Glomerular visceral epithelial cell (primary cell): Measurements from ENCODE around the gene ZBTB4.
"Not testable (repeated sequence)": the region's sequence is repeated elsewhere in the genome, so short reads cannot be mapped to it uniquely, and the experiment has no call there.

Experiments used
- DNase-seq: peaks from one replicate; pipeline ENCODE4 v3.0.0-alpha.2; 2016; ENCODE audit errors: extremely low spot score

Gene ZBTB4

DNA sequence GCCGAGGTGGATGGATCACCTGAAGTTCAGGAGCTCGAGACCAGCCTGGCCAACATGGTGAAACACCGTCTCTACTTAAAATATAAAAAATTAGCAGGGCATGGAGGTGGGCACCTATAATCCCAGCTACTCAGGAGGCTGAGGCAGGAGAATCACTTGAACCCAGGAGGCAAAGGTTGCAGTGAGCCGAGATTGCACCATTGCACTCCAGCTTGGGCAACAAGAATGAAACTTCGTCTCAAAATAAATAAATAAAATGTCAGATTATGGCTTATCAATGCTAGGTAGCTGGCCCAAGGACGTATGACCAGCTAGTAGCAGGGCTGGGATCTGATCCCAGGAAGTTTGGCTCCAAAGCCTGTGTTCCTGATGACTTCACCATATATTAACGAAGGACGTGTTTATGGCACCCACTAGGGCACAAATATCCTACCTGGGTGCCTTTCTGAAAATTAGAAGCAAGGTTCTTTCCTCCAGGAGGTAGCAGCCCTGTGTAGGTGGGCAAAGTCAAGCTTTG lies 8.9 kb downstream of the ZBTB4 start:
- DNase-seq, result not testable (repeated sequence)

DNA sequence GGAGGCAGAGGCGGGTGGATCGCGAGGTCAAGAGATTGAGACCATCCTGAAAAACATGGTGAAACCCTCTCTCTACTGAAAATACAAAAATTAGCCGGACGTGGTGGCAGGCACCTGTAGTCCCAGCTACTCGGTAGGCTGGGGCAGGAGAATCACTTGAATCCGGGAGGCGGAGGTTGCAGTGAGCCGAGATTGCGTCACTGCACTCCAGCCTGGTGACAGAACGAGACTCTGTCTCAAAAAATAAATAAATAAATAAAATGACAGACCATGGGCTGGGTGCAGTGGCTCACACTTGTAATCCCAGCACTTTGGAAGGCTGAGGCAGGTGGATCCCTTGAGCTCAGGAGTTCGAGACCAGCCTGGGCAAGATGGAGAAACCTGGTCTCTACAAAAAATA lies 9.6 kb downstream of the ZBTB4 start:
- not testable (repeated sequence) for DNase-seq

GRCh38 chr17:7468804-7469389 lies 10.5 kb downstream of the ZBTB4 start:
- no peak for DNase-seq

- DNase-seq, result no peak
Observed at GRCh38 chr17:7468290-7468689, 11.1 kb downstream of the ZBTB4 start.

DNA sequence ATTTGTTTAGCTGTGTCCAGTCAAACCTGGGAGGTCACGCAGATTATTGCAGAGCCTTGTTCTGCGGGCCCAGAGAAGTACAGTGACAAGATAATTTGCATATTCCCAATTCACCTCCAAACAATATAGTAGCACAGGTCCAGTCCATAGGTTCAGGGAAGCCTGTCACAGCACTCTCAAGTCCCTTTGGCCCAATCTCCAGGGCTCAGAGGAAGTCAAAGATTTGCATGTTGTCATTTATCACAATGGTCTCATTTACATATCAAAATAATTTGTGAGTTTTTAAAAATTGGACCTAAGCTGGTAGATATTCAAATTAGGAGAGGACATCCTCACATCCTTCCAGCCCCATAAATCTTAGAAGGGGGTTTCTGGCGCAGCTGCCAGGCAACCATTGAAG lies 11.9 kb downstream of the ZBTB4 start:
- DNase-seq, result no peak

- peak; percentile 56 for DNase-seq
Observed at GRCh38 chr17:7466639-7467341, 12.6 kb downstream of the ZBTB4 start.

DNA sequence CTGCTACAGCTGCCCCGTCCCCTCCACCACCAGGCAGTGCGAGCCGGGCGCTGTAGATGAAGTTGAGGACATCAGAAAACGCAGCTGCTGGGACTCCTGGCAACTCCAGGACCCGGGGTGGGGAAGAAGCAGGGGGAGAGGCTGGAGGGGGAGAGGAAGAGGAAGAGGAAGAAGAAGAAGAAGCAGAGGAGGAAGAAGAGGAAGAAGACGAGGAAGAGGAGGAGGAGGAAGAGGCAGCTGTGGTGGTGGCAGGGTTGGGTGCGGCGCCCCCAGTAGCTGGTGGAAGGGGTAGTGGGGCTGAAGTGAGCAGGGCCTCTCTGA lies 13.2 kb downstream of the ZBTB4 start:
- no peak for DNase-seq

- DNase-seq, result no peak
Observed at GRCh38 chr17:7465597-7466275, 13.7 kb downstream of the ZBTB4 start.

- no peak for DNase-seq
Observed at GRCh38 chr17:7464081-7464480, 15.3 kb downstream of the ZBTB4 start.

GRCh38 chr17:7463372-7463846 lies 16.0 kb downstream of the ZBTB4 start:
- DNase-seq, result no peak

DNA sequence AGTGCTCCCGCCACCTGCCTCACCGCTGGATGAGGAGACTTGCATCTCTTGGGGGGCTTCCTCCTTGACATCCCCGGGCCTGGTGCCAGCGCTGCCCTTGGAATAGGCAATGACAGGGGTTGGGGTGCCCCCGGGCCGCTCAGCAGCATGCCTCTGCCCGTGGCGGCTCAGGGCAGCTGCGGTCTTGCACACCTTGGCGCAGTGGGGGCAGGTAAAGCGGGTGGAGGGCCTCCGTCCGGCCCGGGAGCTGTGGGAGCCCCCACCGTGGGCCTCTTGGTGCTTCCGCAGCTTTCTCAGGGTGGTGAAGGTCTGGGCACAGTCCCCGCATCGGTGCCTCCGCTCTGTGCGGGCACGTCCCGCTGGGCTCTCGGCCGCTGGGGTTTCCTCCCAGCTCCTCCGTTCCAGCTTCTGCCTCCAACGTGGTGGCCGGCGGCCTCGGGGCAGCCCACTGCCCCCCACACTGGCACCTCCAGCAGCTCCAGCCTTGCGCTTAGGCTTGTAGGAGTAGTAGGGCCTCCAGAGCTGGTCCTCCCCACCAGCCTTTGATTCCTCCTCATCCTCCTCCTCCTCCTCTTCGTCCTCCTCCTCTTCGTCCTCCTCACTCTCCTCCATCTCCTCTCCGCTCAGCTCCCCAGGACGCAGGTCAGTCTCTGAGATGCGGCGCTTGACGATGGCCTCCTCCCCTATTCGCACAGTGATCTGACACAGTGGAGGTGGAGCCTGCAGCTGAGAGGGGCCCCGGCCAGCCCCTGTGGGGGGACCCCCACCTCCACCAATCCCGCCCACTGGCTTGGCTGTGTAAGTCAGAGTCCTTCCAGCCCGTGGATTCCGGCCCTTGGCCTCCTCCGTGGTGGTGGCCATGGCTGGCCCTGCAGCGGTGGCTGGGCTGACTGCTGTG lies 16.7 kb downstream of the ZBTB4 start:
- no peak for DNase-seq

- DNase-seq, result no peak
Observed at GRCh38 chr17:7460850-7461660, 18.4 kb downstream of the ZBTB4 start.

DNA sequence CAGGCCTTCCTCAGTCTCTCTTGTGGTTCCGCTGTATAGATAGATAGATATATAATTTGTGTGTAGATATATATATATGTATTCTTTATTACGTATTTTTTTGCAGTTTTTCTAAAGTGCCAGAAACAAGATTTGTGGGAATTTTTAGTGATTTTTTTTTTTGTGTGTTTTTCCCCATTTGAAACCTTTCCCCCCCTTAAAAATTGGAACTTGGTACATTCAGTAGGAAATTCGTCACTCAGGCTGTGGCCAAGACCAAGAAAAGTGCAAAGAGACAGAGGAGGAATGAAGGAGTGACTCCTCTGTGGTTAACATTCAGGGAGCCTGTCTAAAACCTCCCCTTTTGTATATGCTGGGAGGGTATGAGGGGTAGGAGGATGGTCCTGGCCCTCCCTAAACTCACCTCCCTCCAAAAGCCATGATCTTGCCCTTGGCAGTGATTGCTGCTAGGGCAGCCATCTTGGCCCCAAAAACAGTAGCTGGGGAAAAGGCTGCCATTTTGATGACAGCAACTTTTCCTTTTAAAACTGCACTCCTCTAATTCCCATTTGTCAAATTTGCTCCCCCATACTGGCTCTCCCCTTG lies 19.4 kb downstream of the ZBTB4 start:
- DNase-seq, result no peak

DNA sequence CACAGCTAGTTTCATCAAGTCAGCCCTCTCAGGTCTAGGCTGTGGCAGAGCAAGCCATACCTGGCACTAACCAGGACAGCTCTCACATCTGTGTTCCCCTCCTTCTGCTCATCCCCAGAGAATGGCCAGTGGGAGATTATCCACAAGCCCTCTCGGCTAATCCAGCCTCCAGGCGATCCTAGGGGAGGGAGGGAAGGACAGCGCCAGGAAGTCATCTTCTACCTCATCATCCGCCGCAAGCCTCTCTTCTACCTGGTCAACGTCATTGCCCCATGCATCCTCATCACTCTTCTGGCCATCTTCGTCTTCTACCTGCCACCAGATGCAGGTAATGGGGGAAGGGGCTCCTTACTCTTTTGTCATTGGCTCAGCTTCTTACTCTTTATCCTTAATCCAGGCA lies 31.0 kb downstream of the ZBTB4 start:
- no peak for DNase-seq

DNA sequence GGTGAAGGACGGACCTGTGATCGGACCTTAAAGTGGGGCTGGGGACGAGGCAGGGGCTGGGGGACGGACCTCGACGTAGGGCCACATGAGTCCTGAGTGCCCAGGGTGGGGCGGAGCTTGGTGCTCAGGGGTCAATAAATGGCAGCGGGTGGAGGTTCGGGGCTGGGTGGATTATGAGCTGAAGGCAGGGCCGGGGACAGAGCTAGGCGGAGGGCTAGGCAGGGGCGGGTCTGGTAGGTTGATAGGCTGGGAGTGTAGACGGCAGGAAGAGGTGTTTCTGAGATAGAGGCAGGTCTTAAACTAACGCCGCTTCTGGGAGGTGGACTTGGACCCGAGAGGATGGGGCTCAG lies 33.8 kb downstream of the ZBTB4 start:
- DNase-seq, result no peak

DNA sequence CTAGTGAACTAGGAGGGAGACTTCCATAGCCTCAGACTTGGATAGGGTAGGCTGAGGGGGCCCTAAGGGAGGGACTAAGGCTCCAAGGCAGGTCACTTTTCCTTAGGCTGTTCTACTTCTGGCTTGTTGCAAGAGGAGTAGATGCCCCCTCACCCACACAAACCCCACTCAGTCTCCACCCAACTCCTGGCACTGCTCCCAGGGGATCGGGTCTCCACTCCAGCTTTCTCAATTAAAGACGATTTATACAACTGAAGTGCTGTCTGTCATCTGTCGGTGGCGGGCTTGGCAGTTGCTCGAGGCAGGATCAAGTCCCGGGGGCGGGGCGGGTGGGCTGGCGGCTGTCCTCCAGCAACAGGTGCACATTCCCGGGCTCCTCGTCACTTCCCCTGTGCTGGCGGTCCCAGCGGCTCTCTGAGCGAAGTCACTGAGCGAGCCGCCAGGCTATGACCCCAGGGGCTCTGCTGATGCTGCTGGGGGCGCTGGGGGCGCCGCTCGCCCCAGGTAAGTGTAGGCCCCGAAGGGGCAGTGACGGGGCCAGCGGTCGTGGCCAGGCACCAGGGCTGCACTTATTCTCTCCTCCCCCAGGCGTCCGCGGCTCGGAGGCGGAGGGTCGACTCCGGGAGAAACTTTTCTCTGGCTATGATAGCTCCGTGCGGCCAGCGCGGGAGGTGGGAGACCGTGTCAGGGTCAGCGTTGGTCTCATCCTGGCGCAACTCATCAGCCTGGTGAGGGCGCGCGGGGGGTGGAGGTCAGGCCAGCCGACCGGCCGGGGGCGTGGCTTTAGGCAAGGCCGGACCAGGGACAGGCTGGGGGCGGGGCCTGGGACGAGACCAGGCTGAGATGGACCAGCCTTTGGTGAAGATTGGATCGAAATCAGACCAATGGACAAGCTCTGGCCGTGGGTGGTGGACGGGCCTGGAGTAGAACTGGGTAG lies 34.5 kb downstream of the ZBTB4 start, which contains the start of gene CHRNB1:
CHRNB1 (plus strand) TSS at position 380 of the 937 bp plus-strand sequence; CDS start at position 447, 67 bp downstream.
- DNase-seq, result peak; percentile 58

DNA sequence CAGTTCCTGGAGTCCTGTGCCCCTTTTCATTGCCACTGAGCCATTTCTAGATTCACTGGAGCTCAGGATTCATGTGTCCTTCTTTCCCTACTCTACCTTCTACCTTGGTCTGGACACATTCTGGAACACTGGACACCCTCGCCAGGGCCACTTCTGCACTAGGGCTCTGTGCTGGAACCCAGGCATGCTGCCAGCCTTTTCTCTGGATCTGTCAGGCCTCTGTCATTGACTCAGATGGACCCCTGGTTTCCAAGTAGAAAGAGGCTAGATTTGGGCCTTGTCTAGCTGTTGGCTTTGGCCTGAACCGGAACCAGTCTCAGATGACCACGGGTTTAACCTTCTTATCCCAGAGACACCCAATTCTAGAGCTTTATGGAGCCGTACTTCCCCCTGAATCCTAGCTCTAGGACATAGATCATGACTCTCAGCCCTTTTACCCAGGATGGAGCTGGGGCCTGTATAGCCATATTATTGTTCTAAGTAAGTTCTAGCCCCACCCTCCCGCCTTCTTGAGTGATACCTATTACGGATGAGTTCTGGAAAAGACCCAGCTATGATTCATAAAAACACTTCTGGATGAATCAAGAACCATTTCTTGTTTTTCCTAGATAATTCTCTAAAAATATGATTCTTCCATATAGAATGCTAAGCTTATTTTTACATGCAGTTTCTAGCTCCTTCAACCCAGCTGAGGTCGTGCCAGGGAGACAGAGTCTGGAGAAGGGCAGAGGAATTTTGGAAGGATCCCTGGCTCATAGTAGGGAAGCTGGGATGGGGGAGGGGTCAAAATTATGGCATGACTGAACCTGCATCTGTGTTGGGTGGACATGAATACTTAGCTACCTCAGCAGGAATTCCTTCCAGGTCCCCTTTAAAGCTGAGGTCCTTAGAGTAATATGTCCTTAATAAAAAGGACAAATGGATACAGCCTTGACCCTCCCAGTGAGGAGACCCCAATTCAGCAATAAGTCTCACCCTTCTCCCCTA lies 35.6 kb downstream of the ZBTB4 start:
- peak; percentile 33 for DNase-seq

DNA sequence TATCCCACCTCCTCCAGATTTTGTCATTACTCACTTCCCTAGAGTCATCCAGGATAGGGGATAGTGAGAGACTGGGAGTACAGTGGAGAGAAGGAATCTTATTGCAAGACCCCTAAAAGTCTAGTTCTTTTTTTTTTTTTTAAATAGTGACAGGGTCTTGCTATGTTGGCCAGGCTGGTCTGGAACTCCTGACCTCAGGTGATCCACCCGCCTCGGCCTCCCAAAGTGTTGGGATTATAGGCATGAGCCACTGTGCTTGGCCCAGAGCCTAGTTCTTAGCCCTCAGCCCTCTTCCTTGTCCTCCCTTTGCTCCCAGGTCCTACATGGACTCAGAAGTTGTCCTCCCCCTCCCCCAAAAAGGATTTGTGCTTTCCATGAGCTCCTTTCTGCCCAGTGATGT lies 37.3 kb downstream of the ZBTB4 start:
- no peak for DNase-seq
